ENCODE measurements around the gene CRK.
"Not testable (repeated sequence)": the region's sequence is repeated elsewhere in the genome, so short reads cannot be mapped to it uniquely, and the experiment has no call there.

Gene CRK

DNA sequence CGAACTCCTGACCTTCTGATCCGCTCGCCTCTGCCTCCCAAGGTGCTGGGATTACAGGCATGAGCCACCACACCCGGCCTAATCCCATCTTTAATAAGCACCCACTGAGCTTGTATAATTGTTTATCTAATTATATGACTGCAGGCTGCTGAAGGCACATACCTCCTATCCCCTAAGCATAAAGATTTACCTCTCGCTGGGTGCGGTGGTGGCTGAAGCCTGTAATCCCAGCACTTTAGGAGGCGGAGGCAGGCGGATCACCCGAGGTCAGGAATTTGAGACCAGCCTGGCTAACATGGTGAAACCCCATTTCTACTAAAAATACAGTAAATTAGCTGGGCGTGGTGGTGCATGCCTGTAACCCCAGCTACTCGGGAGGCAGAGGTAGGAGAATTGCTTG is 35.9 kb downstream of the CRK start:
- no peak for DNase-seq (ENCODE audit: low spot score)
- TF ChIP-seq CTCF (IDR thresholded peaks at IDR 0.05; ENCODE audit: extremely low read depth, missing control alignments) = no peak

DNA sequence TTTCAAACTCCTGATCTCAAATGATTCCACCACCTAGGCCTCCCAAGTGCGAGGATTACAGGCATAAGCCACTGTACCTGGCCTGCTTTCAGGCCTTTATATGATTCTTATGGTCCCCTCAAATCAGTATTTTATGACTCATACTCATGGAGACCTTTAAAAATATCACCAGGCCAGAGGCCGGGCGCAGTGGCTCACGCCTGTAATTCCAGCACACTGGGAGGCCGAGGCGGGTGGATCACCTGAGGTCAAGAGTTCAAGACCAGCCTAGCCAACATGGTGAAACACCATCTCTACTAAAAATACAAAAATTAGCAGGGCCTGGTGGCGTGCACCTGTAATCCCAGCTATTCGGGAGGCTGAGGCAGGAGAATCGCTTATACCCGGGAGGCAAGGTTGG is 37.6 kb downstream of the CRK start:
- DNase-seq (ENCODE audit: low spot score) = not testable (repeated sequence)

GRCh38 chr17:1416414-1416813 is 39.6 kb downstream of the CRK start:
- DNase-seq (ENCODE audit: low spot score) = no peak
- no peak for TF ChIP-seq CTCF (IDR thresholded peaks at IDR 0.05; ENCODE audit: extremely low read depth, missing control alignments)

DNA sequence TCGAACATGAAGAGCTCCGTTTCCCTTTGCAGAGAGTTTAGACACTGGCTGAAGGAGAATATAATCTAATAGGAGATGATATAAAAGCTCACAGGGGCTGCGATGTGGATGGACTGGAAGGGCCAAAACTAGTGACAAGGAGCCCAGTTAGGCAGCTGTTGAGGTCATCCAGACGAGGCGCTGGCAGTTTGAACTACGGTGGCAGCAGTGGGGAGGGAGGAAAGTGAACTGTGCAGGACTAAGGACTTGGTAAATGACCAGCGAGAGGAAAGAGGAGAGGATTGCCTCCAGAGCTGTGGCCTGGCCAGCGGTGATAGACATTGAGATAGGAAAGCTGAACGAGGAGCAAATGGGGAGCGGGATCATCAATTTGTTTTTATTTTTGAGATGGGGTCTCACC is 41.4 kb downstream of the CRK start:
- no peak for TF ChIP-seq CTCF (IDR thresholded peaks at IDR 0.05; ENCODE audit: extremely low read depth, missing control alignments)
- no peak for DNase-seq (ENCODE audit: low spot score)

DNA sequence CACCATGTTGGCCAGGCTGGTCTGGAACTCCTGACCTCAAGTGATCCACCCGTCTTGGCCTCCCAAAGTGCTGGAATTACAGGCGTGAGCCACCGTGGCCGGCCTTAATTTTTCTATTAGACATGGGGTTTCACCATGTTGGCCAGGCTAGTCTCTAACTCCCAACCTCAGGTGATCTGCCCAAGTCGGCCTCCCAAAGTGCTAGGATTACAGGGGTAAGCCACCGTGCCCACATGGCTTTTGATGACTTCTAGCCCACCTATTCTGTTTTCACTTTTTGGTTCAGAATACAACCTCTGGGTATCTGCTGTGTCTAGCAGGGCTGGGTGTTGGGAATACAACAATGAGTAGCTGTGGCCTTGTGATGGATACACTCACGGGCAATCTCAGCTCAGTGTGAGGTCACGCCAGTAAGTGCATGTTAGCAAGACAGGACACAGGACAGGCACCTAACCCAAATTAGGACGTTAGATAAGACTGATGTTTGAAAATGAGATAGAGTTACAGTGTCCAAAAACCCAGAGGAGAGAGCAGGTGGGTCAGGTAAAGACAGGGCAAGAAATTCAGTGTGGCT is 41.9 kb downstream of the CRK start:
- no peak for TF ChIP-seq CTCF (IDR thresholded peaks at IDR 0.05; ENCODE audit: extremely low read depth, missing control alignments)
- DNase-seq (ENCODE audit: low spot score) = no peak

DNA sequence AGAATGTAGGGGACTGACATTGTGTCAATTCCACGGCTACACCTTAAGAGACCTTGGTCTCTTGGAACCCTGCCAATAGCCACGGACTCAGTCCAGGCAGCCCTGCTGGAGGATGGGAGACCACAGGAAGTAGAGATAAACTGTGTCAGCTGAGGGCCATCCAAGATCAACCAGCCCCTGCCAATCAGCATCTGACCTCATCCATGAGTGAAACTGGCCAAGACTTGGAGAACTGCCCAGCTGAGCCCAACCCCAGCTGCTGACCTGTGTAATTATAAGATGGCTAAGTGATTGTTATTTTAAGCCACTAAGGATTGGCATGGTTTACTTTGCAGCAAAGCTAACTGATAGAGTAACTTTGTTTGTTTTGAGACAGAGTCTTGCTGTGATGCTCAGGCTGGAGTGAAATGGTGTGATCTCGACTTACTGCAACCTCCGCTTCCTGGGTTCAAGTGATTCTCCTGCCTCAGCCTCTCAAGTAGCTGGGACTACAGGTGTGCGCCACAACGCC is 42.7 kb downstream of the CRK start:
- no peak for DNase-seq (ENCODE audit: low spot score)
- TF ChIP-seq CTCF (IDR thresholded peaks at IDR 0.05; ENCODE audit: extremely low read depth, missing control alignments) = no peak

DNA sequence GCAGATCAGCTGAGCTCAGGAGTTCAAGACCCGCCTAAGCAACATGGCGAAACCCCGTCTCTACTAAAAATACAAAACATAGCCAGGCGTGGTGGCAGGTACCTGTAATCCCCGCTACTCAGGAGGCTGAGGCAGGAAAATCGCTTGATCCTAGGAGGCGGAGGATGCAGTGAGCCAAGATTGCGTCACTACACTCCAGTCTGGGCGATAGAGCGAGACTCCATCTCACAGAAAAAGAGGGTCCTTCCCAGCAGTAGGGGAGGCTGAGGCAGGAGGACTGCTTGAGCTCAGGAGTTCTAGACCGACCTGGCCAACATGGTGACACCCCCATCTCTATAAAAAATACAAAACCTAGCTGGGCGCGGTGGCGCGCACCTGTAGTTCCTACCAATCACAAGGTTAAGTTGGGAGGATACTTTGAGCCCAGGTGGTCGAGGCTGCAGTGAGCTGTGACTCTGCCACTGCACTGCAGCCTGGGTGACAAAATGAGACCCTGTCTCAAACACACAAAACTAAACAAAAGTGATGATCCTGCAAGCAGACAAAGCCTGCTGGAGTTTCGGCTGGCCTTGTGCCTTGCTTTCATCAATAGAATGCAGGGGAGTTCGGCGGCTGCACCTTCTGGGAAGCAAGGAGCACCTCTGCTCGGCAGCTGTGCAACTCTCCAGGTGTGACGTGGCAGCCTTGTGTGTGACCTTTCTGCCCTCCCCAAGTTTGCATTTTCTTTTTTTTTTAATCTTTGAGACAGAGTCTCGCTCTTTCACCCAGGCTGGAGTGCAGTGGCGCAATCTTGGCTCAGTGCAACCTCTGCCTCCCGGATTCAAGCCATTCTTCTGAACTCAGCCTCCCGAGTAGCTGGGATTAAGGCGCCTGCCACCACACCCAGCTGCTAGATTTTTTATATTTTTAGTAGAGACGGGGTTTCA is 43.6 kb downstream of the CRK start:
- DNase-seq (ENCODE audit: low spot score) = no peak
- no peak for TF ChIP-seq CTCF (IDR thresholded peaks at IDR 0.05; ENCODE audit: extremely low read depth, missing control alignments)

All from GM20000 (cell line).